GM21529 (cell line): ENCODE data around the gene DPEP2.

Source experiments
- ATAC-seq: cut with Tn5 transposase; IDR thresholded peaks from one replicate; pipeline ENCODE4 v1.9.1; 2021; ENCODE audit not compliant: unreplicated experiment

The DPEP2 gene

DNA sequence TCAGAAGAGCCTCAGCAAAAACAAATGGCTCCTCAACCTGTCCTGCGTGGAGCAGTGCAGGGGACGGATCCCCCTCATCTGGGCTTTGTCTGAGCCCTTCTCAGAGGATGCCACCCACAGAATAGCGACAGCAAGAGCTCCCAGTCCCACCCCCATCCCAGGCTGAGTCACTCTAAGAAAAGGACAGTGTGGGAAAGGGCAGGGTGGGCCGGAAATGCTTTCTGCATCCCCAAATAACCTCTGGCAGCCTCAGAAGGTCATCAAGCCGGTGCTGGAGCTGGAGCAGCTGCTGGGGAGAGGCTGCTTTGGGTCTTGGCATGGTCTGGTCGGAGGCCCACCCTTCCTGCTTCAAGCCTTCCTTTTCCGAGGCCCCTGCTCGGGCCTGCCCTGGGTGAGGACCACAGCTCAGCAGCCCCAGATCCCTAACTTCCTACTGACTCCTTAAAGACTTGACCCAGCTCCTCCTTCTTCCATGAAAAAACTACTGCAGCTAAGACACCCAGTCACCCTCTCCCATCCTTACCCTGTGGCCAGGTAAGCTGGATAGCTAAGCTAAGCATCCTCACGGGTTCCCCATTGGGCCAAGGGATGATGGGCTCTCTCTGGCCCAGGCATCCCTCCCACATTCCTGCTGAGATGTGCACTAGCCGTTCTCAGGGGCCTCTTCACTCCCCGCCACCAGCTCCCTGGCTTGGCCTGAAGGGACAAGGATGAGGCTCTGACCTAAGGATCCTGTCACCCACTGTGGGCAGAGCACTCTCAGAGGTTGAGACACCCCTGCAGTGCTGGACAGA lies 39.6 kb downstream of the DPEP2 start:
- no peak for ATAC-seq

DNA sequence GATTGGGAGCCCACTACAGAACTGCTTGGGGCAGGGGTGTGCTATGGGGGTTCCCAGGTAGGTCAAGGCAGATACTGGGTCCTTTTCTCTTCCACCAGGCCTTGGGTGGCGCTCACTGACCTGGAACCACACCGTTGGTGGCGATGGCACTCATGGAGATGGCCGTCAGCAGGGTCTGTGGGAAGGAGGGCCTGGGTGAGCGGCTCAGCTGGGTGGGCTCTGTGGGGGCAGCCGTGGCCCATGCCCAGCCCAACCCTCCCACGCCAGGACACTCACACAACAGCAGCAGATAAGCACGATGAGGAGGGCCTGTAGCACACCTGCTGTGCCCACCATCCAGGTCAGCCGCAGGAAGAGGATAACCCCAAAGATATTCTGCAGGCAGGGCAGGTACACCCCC lies 41.7 kb downstream of the DPEP2 start:
- ATAC-seq, result no peak

DNA sequence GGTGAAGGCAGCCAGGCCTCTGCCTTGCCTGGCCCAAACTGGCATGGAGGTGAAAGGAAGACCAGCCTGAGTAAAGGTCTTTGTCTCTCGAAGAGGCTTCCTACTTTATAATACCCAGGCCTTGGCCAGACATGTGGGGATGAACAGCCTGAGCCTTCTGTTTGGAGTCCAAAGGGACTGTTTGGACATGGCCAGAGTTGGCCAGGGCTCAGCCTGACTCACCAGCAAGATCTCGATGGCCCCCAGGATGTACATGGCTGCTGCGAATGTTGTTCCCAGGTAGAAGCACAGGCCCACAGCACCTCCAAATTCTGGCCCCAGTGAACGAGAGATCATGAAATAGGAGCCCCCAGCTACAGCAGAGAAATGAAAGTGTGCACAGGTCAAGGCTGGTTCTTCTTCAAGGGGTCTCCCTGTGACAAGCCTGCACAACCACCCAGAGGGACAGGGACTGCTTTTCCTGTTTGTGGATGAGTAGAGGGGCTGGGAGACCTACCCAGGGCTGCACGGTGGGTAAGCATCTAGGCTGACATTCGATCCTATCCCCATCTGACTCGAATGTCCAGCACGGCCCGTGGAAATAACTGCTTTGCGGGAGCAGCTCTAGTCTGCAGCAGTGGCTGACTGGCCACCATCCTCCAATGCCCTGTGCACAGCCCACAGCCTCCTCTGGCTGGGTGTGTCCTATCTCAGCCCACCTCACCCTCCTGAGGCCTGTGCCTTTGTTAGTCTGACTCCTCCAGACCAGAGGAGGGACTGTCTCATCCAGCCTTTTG lies 44.7 kb downstream of the DPEP2 start:
- no peak for ATAC-seq

DNA sequence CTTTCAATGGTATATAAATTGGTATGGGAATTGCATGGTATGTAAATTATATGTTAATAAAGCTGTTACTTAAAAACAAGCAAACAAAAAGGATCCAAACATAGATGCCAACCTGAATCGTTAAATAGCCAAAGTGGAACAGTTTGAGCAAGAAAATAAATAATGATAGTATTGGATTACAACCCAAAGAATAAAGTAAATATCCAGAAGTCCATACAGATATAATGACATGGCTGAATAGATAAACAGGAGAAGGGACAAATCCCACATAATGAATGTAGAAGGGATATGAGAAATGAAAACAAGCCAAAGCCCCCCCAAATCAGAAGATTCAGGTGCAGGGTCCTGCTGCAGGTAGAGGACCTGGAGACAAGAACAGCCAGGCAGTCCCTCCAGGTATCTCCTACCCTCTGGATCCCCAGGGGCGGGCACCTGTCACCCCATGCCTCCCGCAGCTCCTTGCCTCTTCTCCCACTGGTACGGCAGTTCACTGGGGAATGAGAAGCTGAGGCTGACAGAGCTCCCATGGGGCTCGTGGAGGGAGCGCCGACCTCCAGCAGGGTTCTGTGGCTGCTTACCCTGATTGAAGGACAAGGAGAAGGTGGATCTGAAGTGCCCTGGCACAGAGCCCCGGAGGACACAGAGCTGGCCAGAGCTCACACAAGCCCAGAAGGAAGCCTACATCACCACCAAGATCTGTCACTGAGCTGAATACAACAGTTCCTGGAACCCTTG lies 45.5 kb downstream of the DPEP2 start:
- ATAC-seq, result no peak

DNA sequence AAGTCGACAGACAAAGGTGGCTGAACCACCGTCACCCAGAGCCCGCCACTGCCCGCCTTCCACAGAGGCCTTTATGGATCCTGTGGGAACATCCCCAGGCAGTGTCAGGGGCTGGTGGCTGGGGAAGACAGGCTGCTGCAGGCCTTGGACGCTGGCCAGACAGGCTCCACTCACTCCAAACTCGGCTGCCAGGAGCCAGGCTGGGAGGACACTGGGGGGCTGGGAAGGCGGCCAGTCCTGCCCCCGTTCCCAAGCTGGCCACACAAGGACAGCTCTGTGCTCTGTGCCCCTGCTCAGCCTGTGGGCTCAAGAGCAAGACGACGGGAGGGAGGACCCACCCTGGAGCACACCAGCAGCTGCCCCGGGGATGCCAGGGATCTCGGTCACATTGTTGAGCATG lies 47.8 kb downstream of the DPEP2 start:
- no peak for ATAC-seq

DNA sequence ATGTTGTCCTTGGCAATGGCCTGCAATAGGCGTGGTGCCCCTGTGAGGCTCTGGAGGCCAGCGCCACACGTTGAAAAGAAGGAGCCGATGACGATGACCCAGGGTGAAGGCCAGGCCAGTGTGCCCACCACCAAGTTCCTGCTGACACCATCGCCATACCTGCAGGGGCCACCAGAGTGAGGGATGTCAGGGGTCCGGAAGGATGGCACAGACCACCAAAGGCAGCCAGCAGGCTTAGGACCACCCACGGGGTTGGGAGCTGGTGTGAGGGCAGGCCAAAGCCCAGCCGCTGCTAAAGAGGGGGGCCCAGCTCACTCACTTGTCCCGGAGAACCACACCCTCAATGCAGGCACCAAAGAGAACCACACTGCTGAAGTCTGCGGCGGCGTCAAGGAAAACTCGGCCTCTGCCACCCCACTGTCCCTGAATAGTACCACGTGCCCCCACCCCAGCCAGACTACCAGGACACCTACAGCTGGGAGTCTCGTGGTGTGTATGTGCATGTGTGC lies 48.9 kb downstream of the DPEP2 start:
- ATAC-seq, result no peak

DNA sequence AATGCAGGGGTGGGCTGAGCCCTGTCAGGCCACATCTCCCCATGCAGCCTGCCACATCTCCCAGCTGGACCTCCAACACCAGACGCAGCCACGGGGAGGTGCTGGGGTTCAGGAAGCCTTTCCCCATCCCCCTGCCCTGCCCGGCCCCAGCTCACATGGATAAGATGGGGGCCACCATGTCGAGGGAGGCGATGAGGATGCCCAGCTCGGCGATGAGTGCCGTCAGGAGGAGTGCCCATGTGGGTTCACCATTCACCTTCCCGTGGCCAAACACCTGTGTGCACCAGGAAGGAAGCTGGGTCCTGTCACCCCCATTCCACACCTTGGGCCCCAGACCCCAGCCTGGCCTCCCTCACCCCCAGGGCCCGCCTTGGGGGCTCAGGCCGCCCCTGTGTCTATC lies 49.6 kb downstream of the DPEP2 start:
- no peak for ATAC-seq

DNA sequence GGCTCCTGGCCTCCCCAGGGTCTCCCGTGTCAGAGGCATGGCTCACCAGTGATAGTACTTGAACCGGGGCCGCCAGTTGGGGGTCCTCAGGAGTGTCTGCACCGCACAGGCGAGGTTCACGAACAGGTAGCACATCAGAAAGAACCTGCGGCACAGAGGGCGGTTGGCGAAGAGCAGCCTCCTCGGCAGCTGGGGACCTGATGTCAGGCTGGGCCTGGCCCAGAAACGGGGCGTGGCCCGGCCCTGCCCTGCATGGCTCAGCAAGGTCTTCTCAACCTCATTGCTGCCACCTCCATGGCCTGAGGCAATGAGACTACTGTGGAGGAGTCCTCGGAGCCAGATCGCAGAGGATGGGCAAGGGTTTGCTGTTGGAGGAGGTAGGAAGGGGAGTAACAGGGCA lies 51.3 kb downstream of the DPEP2 start:
- no peak for ATAC-seq

DNA sequence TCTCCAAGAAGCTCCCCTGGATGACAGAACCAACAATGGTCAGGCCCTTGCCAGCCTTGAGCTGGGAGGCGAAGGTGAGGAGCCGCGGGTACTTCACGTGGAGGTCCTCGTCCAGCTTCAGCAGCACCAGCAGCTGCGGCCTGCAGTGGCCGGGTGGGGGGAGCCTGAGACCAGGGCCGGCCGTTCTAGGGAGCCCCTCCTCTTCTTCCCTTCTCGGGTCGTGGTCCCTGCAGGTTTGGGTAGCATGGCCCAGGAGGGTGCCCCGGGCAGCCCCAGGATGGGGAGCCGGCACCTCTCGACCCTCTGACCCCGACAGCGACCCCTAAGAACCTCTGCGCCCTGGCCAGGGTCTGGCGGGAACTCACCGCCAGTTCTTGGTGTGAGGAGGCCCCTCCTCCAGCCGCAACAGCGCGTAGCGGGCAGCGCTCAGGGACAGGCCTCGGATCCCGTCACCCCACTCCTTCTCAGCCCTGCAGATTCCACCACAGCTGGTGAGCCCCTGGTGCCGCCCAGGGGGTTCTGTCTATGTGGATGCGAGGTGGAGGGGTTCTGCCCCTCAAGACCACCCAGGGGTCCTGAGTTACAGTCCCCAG lies 52.2 kb downstream of the DPEP2 start:
- no peak for ATAC-seq

DNA sequence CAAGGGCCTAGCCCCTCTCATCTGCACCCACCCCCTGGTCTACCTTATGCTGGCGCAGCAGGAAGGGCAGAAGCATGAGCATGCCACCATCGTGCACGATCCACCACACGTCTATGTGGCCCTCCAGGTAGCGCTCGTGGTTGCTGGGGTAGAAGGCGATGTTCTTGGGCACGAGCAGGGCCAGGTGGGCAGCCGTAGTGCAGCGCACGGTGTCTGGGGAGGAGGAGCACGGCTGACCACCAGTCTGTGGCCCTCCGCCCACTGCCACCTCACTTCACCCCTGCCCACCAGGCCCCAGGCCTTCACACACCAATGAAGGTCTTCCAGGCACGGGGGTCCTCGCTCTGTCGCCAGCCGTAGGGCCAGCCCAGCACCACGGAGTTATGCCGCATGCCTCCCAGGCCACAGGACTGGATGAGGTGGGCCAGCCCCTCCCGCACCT lies 53.1 kb downstream of the DPEP2 start:
- ATAC-seq, result no peak

DNA sequence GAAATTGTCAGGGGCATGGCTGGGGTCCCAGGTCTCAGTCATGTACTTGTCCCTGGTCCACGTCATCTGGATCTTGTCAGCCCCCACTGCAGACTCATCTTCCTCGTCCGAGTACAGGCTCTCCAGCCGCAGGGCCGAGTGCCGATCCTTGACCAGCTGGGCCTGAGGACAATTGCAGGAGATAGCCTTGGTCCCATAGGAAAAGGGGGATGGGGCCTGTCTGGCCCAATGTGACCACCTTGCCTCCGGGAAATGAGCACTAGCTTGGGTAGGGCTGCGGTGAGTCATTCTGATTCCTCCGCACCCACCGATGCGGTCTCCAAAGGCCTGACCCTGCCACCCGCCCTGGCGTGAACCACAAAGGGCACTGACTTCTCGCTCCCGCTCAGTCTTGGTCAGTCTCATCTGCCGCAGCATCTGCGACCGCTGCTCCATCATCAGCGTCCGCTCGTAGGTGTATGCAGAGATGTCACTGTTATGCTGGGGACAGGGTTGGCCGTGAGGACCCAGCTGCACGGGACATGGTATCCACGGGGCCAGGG lies 53.8 kb downstream of the DPEP2 start:
- no peak for ATAC-seq

DNA sequence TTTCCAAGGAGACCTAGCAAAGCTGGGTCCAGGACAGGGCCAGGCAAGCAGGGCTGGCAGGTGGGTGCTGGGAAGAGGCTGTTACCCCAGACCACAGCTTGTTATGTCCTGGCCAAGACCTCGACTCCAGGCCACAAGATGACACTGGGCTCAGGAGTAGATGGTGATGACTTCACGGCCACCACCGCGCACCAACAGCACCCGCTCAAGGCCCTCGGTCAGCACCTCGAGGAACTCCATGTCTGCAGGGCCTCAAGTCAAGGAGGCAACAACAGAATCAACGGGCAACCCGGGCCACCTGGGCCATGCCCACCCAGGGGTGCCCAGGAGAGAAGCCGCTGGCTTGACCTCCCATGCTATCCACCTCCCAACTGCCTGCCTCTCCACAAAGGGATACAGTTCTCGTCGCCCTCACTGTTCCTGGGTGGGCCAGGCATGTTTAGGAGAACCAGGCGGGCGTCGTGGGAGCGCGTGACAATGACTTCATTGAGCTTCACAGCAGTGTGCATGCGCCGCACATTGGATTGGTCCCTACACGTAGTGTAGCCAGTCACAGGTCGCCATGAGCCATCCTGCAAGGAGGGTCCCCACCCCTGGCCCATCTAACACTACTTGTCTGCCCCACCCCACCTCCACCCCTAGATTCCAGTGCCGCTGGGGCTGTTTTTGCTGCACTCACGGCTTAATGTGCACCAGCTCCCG lies 54.4 kb downstream of the DPEP2 start:
- no peak for ATAC-seq

DNA sequence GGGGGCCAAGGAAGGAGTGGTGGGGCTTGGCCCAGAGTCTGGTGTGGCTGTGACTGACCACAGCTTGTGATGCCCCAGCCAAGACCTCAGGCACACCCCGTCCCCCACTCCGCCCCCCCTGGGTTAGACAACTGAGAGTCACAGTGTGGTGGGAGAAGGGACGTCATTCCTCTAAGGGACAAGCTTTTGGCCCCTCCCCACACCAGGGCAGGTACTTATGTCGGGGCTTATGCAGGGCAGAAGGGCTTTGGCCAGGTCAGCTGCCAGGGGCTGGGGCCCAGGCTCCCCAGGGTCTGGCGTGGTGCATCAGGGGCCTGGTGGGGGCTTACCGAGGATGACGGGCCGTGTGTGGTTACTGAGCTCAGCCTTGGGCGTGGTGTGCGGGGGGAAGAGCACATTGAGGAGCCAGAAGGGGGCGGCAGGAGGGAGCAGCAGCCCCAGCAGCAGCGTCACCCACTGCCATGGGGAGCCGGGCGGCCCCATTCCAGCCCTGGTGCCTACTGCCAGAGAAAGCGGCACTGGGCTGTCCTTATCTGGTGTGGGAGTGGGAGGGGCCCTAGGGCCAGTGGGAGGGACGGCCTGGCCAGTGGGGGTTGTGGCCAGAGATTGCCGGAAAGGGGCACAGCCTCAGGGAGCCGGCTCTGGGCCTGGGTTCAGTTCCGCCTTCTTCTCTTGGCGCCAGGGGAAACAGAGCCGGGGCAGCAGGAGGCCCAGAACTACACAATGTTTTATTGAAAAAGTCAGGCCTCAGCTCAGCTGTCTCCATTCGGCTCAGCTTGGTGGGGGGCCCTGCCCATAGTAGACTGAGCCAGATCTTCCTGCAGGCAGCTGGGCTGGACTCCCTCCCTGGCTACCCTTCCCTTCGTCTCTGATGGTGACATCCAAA lies 55.4 kb downstream of the DPEP2 start, which contains the start of gene LCAT:
TSS of gene LCAT (minus strand) at position 502 of the 886 bp plus-strand sequence. CDS start at position 483, 19 bp downstream.
- ATAC-seq, result no peak

DNA sequence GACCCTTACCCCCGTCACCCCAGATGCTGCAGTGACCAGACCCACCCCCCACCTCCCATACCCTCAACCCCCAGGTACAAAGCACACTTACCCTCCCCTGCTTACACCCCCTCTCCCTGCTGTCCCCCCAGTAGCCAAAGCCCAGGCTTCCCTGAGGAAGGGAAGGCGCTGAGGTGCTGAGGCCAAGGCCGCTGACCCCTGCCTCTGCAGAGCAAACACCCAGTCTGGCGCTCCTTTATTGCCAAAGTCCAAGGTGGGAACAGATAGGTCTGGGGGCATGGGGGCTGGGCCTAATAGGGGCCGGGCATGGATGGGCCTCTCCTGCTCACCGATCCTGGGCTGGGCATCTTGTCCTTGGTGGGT lies 56.0 kb downstream of the DPEP2 start:
- ATAC-seq, result no peak

DNA sequence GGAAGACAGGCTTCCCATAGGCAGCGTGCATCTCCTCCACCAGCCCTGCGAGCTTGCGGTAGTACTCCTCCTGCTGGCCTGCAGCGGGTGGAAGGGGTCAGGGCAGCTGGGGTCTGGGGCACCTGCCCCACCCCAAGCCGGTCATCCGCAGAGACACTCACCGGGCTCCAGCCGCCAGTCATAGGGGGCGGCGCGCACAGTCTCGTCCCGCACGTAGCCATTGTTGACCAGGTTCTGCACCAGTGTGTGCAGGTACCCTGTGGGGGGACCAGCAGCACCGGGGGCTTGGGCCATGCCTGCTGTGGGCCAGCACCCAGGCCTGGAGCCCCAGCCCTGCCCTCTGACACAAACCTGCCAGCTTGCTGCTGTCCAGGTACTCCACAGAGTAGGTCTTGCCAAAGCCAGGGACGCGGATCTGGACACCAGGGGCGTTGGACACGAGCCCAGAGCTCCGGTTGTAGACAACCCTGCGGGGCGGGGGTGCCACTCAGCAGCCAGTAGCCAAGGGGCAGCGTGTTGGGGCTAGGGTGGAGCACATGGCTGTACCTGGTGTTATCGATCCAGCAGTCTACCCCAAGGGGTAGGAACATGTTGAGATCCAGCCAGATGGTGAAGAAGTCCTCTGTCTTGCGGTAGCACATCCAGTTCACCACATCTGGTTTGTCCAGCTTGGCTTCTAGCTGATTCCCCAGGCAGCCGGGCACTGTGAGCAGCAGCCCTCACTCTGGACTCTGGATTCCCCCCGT lies 56.6 kb downstream of the DPEP2 start:
- no peak for ATAC-seq

DNA sequence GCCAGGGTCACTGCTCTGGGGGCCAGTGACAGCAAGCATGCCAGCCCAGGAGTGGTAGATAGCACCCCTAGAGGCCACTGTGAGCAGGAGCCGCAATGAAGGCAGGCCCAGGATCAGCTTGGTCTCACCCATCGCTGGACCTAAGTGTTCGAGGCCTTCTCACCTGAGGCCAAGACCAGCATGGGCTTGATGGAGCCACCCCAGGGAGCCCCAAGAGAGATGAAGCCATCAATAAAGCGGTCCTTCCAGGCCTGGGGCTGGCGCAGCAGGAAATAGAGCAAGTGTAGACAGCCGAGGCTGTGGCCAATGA lies 57.1 kb downstream of the DPEP2 start:
- no peak for ATAC-seq

DNA sequence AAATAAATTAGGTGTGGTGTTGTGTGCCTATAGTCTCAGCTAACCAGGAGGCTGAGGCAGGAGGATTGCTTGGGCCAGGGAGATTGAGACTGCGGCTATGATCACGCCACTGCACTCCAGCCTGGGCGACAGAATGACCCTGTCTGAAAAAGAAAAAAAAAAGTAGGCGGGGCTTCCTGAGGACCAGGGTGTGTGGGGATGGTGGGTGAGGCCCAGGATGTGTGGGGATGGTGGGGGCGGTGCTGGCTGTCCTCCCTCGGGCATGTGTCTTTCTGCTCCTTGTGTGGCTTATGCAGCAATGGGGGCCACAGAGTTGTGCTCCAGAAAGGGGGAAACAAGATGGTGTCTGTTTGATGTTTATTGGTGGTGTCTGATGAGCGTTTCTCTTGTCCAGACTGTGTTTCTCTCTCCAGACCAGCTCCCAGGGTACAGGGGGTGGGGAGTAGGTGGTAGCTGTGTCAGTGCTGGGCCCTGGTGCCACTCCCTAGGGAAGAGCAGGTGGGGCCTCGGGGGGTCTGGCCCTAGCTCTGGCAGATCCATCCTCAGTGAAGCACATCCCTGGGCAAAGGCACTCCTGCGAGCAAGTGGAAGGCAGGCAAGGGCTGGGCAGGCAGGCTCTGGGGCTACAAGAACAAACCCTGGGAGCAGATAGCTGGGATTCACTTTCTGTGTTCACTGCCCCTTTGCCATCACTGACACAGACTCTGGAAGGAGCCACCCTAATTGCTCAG lies 57.6 kb downstream of the DPEP2 start:
- no peak for ATAC-seq
